Mammary epithelial cell (primary cell): ENCODE results near the gene SLC8A3.

Experiments used
- CTCF ChIP-seq, 2 donors: IDR thresholded peaks in 1 of 2; conservative IDR thresholded peaks in 1 of 2; 2 replicates each; pipeline ENCODE4 v1.5.1; 2011 to 2012; ENCODE audit warnings: inconsistent platforms in 2 of 2, low read length in 2 of 2, mild to moderate bottlenecking in 2 of 2, control low read depth in 1 of 2, low read depth in 1 of 2; ENCODE audit not compliant: insufficient read depth in 1 of 2; ENCODE audit errors: extremely low read depth in 1 of 2
- EZH2 ChIP-seq: IDR thresholded peaks from 2 replicates; pipeline ENCODE4 v1.6.1; 2012; ENCODE audit warnings: low read length, inconsistent platforms, borderline replicate concordance

DNA sequence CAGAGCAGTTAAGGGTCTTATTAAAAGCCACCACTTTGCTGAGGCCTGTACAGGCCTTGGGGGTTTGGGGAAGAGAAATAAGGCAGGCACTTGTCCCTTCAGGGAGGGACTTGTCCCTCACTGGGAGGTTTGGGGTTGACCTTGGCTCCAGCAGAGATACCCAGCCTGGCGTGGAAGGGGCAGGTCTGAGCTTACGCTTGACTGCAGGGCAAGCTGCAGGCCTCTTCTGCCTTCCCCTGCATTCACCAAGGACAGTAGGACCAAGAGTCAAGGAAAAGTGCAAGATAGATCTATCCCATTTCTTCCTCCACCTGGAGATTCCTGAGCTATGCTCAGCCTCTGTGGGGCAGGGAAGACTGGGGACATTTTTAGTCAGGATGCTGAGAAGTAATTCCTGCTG lies 155.2 kb downstream of the SLC8A3 start:
- TF ChIP-seq EZH2, result no peak
- no peak for TF ChIP-seq CTCF (conservative IDR thresholded peaks at IDR 0.05 in 1 of 2, IDR thresholded peaks at IDR 0.05 in 1 of 2; ENCODE audit: extremely low read depth in 1 of 2, insufficient read depth in 1 of 2, low read depth in 1 of 2, low read length in 2 of 2)
